ENCODE measurements around the gene DNALI1.
"Not testable (repeated sequence)": the region's sequence is repeated elsewhere in the genome, so short reads cannot be mapped to it uniquely, and the experiment has no call there.

DNALI1 gene

GRCh38 chr1:37556712-37557196, at the start of gene DNALI1:
Gene DNALI1 (plus strand): TSS chr1:37556940. CDS start chr1:37556995, 55 bp downstream.
- peak; percentile 44 for DNase-seq

GRCh38 chr1:37509181-37509580, 47.6 kb upstream of the DNALI1 start:
- no peak for DNase-seq

GRCh38 chr1:37513795-37514349, 42.9 kb upstream of the DNALI1 start:
- DNase-seq = no peak

- DNase-seq = peak; percentile 87
Measured at GRCh38 chr1:37514350-37515184, 42.2 kb upstream of the DNALI1 start, which contains the start of gene MEAF6. Gene MEAF6 (minus strand): TSS chr1:37514766. CDS start chr1:37514746, 20 bp downstream.

GRCh38 chr1:37515185-37516034, 41.3 kb upstream of the DNALI1 start:
- no peak for DNase-seq

- no peak for DNase-seq
Measured at GRCh38 chr1:37517569-37517968, 39.2 kb upstream of the DNALI1 start.

- not testable (repeated sequence) for DNase-seq
Measured at GRCh38 chr1:37518241-37518640, 38.5 kb upstream of the DNALI1 start.

- not testable (repeated sequence) for DNase-seq
Measured at GRCh38 chr1:37518929-37519328, 37.8 kb upstream of the DNALI1 start.

- no peak for DNase-seq
Measured at GRCh38 chr1:37519613-37520012, 37.1 kb upstream of the DNALI1 start.

GRCh38 chr1:37529888-37530287, 26.9 kb upstream of the DNALI1 start:
- DNase-seq = not testable (repeated sequence)

GRCh38 chr1:37532418-37533156, 24.2 kb upstream of the DNALI1 start:
- not testable (repeated sequence) for DNase-seq

GRCh38 chr1:37533317-37534093, 23.2 kb upstream of the DNALI1 start:
- no peak for DNase-seq

- DNase-seq = no peak
Measured at GRCh38 chr1:37537378-37537777, 19.4 kb upstream of the DNALI1 start.

GRCh38 chr1:37539154-37539553, 17.6 kb upstream of the DNALI1 start:
- not testable (repeated sequence) for DNase-seq

- no peak for DNase-seq
Measured at GRCh38 chr1:37540036-37540785, 16.5 kb upstream of the DNALI1 start.

GRCh38 chr1:37544530-37544929, 12.2 kb upstream of the DNALI1 start:
- no peak for DNase-seq

- DNase-seq = no peak
Measured at GRCh38 chr1:37545019-37545418, 11.7 kb upstream of the DNALI1 start.

- no peak for DNase-seq
Measured at GRCh38 chr1:37549341-37549740, 7.4 kb upstream of the DNALI1 start.

GRCh38 chr1:37553598-37553926, 3.2 kb upstream of the DNALI1 start:
- no peak for DNase-seq

GRCh38 chr1:37553927-37554808, 2.6 kb upstream of the DNALI1 start, which contains the start of gene SNIP1:
Gene SNIP1 (minus strand): TSS chr1:37554293. CDS start chr1:37554229, 64 bp downstream.
- DNase-seq = peak; percentile 97

Measured in inflammatory macrophage treated with lipopolysaccharide for 4 hours (primary cell).